C4-2B (cell line): ENCODE data around the gene CAMTA1.

Experiments
- H3K27ac ChIP-seq: fragments of 450-650 bp; 2 replicates; pipeline ENCODE4 v1.5.1; 2017
- ZFX ChIP-seq: fragments of 450-650 bp; IDR thresholded peaks from 2 replicates; pipeline ENCODE4 v1.6.1; 2017
- TF ChIP-seq, protein P1 (sequence below): fragments of 450-650 bp; conservative IDR thresholded peaks from 2 replicates; pipeline ENCODE4 v1.5.1; 2017; ENCODE audit warnings: mild to moderate bottlenecking

The CAMTA1 gene

DNA sequence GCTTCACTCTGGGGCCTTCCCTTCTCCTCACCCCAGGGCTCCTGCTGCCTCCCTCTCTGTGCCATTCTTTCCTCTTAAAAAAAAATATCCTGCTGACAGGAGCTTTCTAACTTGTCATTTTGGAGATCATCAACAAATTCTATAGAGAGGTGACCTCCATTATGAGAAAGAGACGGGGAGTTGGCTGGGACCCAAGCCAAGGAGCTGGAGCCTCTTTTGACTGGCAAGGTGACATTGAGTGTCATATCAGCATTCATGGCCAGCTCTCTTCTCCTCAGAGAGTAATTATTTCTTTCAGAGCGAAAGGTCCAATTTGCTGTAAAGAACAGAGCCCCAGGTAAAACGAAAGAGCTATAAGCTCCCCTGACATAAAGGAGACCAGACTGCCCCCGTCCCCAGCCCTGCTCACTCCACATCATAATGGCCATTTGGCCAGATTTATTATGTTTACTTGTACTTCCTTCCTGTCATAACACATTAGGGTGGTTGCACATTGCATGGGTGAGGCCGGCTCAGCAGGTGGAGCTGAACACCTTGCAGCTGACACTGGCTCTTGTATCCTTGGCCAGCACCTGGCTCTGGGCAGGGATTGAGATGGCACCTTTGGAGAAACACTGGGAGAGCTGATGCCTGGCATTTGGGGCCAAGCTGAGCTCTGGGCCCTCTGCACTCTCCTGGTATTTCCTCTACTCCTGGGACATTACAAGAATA, 581.9 kb downstream of the CAMTA1 start:
- no peak for TF ChIP-seq ZFX
- H3K27ac ChIP-seq = no peak overlapping the region

DNA sequence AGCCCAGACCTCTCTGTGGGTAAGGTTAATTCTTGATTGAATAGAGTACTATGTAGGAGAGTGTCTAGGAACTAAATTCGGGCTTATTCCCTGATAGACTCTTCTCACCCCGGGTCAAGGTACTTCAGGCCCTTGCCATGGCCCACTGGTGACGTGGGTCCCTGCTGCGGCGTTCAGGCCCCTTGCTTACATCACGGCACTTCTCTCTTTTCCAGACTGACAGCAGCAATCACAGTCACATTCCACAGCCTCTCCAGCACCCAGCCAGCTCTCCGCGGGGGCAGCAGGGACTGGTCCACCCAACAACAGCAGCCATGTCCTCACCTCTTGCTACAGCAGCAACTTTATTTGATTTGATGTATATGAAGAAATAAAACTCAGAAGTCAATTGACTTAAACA, 584.6 kb downstream of the CAMTA1 start:
- TF ChIP-seq ZFX = no peak
- TF ChIP-seq, protein P1, sequence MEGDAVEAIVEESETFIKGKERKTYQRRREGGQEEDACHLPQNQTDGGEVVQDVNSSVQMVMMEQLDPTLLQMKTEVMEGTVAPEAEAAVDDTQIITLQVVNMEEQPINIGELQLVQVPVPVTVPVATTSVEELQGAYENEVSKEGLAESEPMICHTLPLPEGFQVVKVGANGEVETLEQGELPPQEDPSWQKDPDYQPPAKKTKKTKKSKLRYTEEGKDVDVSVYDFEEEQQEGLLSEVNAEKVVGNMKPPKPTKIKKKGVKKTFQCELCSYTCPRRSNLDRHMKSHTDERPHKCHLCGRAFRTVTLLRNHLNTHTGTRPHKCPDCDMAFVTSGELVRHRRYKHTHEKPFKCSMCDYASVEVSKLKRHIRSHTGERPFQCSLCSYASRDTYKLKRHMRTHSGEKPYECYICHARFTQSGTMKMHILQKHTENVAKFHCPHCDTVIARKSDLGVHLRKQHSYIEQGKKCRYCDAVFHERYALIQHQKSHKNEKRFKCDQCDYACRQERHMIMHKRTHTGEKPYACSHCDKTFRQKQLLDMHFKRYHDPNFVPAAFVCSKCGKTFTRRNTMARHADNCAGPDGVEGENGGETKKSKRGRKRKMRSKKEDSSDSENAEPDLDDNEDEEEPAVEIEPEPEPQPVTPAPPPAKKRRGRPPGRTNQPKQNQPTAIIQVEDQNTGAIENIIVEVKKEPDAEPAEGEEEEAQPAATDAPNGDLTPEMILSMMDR = no peak
- no peak overlapping the region for H3K27ac ChIP-seq

DNA sequence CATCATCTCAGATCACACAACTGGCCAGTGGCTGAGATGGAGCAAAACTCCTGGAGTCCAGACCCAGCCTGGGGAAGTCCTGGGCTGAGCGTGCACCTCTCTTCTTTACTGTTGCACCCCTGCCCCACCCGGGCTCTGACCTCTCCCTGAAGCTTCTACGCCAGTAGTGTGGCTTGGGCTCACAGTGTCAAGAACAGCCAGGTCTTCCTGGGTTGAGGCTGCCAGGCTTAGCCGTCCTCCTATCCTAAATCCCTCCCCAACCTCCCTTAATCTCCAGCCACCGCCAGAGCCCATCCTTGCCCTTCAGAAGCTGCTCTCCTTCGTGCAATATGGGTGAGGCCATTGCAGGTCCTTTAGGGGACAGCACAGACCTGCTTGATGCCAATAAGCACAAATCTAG, 586.7 kb downstream of the CAMTA1 start:
- H3K27ac ChIP-seq = no peak overlapping the region
- TF ChIP-seq, protein P1 = no peak
- TF ChIP-seq ZFX = no peak

DNA sequence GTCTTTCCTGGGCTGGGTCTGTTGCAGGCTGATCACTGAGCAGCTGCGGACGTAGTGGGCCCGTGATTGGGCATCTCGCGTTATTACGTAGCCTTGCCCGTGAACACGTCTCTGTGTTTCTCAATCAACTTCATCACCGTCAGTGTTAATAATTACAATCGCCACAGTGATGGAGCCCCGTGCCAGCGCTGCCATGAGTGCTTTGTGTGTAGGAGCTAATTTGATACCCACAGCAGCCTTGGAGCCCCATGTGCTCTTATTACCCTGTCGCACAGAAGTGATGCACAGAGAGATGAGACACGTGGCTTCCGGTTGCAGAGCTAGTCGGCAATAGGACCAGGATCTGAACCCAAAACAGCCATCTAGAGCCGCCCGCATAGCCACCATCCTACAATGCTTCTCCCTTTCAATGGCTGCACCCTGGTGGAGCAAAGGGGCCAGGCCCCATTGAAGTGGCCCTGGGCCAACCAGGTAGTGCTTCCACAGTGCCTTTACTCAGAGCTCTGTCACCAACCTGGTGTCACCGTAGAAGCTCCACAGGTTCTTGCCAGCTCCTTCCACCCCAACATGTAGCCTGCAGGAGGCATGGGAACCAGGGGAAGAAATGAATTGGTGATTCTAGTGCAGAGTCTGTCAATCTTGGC, 587.3 kb downstream of the CAMTA1 start:
- H3K27ac ChIP-seq = no peak overlapping the region
- TF ChIP-seq, protein P1 = no peak
- no peak for TF ChIP-seq ZFX

DNA sequence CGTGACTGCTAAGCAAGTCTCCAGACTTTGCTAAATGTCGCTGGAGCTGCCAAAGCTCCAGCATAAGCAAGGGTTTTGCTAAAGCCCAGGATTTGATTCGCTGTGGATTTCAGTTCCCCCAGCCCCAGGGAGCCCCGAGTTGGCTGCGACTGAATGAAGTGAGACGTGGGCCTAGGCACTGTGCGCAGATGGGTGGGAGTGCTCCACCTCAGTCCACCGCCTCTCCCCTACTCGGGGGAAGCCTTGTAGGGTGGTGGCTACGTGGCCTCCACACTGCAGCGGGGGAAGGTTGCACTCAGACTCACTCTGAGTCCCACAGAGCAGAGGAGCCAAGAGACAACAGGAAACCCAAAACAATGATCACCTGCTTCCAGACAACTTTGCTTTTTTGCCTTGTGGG, 588.0 kb downstream of the CAMTA1 start:
- TF ChIP-seq ZFX = no peak
- TF ChIP-seq, protein P1 = no peak
- no peak overlapping the region for H3K27ac ChIP-seq

DNA sequence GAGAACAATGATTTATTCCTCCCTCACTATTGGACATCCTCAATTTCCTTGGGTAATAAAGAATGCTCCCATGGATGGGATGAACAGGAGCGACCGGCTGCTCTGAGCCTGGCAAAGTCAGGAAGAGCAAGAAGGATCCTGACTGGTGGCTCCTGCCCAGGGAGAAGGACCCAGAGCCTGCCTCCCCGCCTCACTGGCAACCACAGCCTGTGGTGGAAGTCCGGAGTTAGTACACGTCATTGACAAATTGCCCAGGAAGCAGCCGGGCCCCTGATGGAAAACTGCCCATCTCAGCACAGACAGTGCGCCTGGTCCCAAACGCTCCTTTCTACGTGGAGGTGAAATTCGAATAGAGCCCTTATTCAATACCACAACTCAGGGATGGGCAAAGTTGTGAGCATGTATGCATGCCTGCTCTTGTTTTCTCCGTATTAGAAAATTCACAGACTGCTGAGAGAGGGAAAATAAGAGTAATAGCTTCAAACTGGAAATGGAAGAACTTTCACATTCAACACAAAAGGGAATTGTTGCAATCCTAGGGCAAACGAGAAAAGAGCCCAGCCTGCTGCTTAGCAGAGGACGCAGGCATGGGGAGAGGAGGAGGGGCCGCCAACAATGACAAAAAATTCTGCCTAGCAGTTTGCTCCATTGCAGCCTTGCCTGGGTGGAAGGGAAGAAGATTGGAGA, 588.8 kb downstream of the CAMTA1 start:
- TF ChIP-seq ZFX = no peak
- TF ChIP-seq, protein P1 = no peak
- H3K27ac ChIP-seq = no peak overlapping the region

DNA sequence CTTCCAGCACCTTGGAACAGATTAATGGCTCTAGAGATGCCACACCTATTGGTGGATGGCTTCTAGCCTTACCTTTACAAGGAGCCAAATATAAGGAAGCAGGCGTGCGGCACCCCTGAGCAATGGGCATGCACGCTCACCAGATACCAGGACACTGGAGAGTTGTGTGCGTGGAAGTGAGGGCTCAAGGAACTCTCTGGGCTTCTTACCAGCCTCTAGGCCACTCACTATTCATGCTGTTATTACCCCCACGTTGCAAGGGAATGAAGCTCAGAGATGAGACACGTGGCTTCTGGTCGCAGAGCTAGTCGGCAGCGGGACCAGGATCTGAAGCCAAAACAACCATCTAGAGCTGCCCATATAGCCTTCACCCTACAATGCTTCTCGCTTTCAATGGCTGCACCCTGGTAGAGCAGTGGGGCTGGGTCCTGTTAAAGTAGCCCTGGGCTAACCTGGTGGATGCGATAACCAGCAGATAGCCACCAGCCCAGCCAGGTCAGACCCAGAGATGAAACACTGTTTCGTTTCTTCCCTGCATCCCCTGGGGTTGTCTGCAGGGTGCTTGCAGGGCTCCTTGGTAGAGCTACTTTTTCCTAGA, 589.4 kb downstream of the CAMTA1 start:
- H3K27ac ChIP-seq = no peak overlapping the region
- TF ChIP-seq ZFX = no peak
- TF ChIP-seq, protein P1 = no peak
